OCI-LY1 (cell line): Measurements from ENCODE around the gene STK16.

Experiments used
- H2AFZ ChIP-seq: fragments of 200-600 bp; sonication (generic), shearing (Covaris generic); 2 replicates; pipeline ENCODE4 v1.6.0; 2014; ENCODE audit warnings: antibody characterized with exemption, mild to moderate bottlenecking, low read length
- H3F3A ChIP-seq: fragments of 200-600 bp; sonication (generic), shearing (Covaris generic); 2 replicates; pipeline ENCODE4 v1.6.0; 2014; ENCODE audit warnings: mild to moderate bottlenecking, antibody characterized with exemption, low read length, moderate library complexity; ENCODE audit not compliant: insufficient read depth
- H3K27ac ChIP-seq: fragments of 200-600 bp; sonication (generic); 2 replicates; pipeline ENCODE4 v1.5.1; 2014; ENCODE audit warnings: low read length, mixed run types, mild to moderate bottlenecking, low read depth; ENCODE audit not compliant: poor library complexity, severe bottlenecking
- H3K27me3 ChIP-seq: fragments of 200-600 bp; sonication (generic); 2 replicates; pipeline ENCODE4 v1.6.0; 2014; ENCODE audit warnings: antibody characterized with exemption, mild to moderate bottlenecking, low read length, moderate library complexity; ENCODE audit not compliant: insufficient read depth
- H3K36me3 ChIP-seq: fragments of 200-600 bp; sonication (generic); 2 replicates; pipeline ENCODE4 v1.6.1; 2014; ENCODE audit warnings: mild to moderate bottlenecking, antibody characterized with exemption, low read length, moderate library complexity, mixed read lengths; ENCODE audit not compliant: insufficient read depth
- H3K4me1 ChIP-seq: fragments of 200-600 bp; sonication (generic); 2 replicates; pipeline ENCODE4 v1.5.1; 2014; ENCODE audit warnings: mild to moderate bottlenecking, low read length, moderate library complexity; ENCODE audit not compliant: insufficient read depth, severe bottlenecking
- H3K4me2 ChIP-seq: fragments of 200-600 bp; sonication (generic), shearing (Covaris generic); 2 replicates; pipeline ENCODE4 v1.6.1; 2014; ENCODE audit warnings: low read length
- H3K4me3 ChIP-seq: fragments of 200-600 bp; sonication (generic); 2 replicates; pipeline ENCODE4 v1.5.1; 2014; ENCODE audit warnings: low read length, low read depth, mild to moderate bottlenecking, mixed read lengths; ENCODE audit not compliant: poor library complexity, severe bottlenecking
- H3K79me2 ChIP-seq: fragments of 200-600 bp; shearing (Covaris generic); 2 replicates; pipeline ENCODE4 v1.6.1; 2016; ENCODE audit warnings: mixed run types, low read length, mixed read lengths; ENCODE audit not compliant: insufficient read depth
- H3K9ac ChIP-seq: fragments of 200-600 bp; sonication (generic), shearing (Covaris generic); 2 replicates; pipeline ENCODE4 v1.6.1; 2014; ENCODE audit warnings: mild to moderate bottlenecking, low read length, mixed read lengths
- H3K9me2 ChIP-seq: fragments of 200-600 bp; sonication (generic), shearing (Covaris generic); 2 replicates; pipeline ENCODE4 v1.6.1; 2014; ENCODE audit warnings: low read depth, mild to moderate bottlenecking, low read length, mixed read lengths
- H3K9me3 ChIP-seq: fragments of 200-600 bp; shearing (Covaris generic); 2 replicates; pipeline ENCODE4 v1.6.1; 2014; ENCODE audit warnings: low read length, mixed read lengths
- H4K20me1 ChIP-seq: fragments of 200-600 bp; sonication (generic), shearing (Covaris generic); 2 replicates; pipeline ENCODE4 v1.6.0; 2016; ENCODE audit warnings: mild to moderate bottlenecking, low read length; ENCODE audit not compliant: insufficient read depth
- EZH2 ChIP-seq: fragments of 200-600 bp; sonication (generic), shearing (Covaris generic); IDR thresholded peaks from 2 replicates; pipeline ENCODE4 v1.8.0; 2017; ENCODE audit warnings: borderline replicate concordance, mixed run types, mild to moderate bottlenecking, antibody characterized with exemption, low read length, moderate library complexity, mixed read lengths
- TF ChIP-seq, protein P1 (sequence below): fragments of 200-600 bp; sonication (generic), shearing (Covaris generic); IDR thresholded peaks from 2 replicates; pipeline ENCODE4 v1.5.1; 2017; ENCODE audit warnings: mild to moderate bottlenecking, antibody characterized with exemption, low read length, moderate library complexity, mixed read lengths

STK16 gene

DNA sequence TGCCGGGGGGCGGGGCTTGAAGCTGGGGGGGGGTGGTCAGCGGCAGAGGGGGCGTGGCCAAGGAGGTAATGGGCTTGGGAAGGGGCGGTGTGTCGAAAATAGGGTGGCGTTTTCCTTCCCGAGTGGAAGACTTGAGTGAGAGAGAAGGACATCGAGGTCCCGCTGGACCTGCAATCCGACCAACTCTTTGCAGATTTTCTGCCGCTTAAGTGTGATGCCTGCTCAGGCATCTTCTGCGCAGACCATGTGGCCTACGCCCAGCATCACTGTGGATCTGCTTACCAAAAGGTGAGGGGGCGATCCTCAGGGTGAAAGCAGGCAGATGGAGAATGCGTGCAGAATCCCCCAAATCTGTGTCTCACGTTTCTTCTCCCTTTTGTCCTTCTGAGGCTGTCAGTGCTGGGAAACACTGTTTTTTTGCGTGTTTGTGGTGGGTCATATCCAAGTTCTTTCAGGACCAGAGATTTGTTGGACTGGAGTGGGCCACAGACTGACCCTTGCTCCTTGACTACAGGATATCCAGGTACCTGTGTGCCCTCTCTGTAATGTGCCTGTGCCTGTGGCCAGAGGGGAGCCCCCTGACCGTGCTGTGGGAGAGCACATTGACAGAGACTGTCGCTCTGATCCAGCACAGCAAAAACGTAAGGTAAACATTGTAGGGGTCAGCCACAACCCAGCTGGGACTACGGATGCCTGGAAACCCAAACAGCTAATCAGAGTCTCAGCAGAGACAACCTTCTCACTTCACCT, 38.0 kb upstream of the STK16 start:
- TF ChIP-seq, protein P1, sequence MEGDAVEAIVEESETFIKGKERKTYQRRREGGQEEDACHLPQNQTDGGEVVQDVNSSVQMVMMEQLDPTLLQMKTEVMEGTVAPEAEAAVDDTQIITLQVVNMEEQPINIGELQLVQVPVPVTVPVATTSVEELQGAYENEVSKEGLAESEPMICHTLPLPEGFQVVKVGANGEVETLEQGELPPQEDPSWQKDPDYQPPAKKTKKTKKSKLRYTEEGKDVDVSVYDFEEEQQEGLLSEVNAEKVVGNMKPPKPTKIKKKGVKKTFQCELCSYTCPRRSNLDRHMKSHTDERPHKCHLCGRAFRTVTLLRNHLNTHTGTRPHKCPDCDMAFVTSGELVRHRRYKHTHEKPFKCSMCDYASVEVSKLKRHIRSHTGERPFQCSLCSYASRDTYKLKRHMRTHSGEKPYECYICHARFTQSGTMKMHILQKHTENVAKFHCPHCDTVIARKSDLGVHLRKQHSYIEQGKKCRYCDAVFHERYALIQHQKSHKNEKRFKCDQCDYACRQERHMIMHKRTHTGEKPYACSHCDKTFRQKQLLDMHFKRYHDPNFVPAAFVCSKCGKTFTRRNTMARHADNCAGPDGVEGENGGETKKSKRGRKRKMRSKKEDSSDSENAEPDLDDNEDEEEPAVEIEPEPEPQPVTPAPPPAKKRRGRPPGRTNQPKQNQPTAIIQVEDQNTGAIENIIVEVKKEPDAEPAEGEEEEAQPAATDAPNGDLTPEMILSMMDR, result no peak
- no peak for TF ChIP-seq EZH2
- Histone ChIP-seq H2AFZ (no peak overlapping the region), H3K4me1 (peaks cover 21% of the 10 kb centered on the region)

DNA sequence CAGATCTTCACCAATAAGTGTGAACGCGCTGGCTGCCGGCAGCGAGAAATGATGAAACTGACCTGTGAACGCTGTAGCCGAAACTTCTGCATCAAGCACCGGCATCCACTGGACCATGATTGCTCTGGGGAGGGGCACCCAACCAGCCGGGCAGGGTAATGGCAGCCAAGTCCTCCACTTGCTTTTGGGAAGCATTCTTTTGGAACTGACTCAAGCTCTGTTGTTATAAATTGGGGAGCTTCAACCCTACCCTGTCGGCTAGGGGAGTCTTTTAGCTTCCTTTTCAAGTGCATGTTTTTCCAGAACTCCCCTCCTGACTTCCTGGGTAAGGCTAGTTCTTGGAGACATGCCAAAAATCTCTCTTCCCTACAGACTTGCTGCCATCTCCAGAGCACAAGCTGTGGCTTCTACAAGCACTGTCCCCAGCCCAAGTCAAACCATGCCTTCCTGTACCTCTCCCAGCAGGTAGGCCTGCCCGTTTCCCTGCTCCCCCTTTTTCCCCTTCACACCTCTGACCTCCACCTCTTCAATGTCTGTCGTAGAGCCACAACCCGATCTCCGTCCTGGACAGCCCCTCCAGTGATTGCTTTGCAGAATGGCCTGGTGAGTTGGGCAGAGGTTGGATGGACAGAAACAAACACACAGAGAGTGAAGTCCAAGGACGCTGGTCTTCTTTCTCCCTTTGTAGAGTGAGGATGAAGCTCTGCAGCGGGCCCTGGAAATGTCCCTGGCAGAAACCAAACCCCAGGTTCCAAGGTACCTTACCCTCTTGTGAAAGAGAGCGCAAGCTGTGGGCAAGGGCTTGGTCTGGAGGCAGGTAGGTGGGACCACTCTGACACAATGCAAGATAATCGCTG, 37.2 kb upstream of the STK16 start:
- peaks cover 51% of the 10 kb centered on the region for H3K36me3 ChIP-seq
- H3F3A ChIP-seq, result 0 out of 2 replicates have a peak, but pooled peaks cover 3% of the 10 kb centered on the region
- peaks cover 21% of the 10 kb centered on the region for H3K4me1 ChIP-seq
- peaks cover 6% of the 10 kb centered on the region; the same call in 1 of the 2 replicates for H3K9me3 ChIP-seq
- no peaks in the 10 kb centered on the region for H4K20me1 ChIP-seq
- peak overlapping the region; percentile 86 for H3K4me2 ChIP-seq
- H3K79me2 ChIP-seq, result no peaks in the 10 kb centered on the region
- H3K9me2 ChIP-seq, result no peaks in the 10 kb centered on the region
- H3K9ac ChIP-seq, result peak overlapping the region; percentile 82
- peak overlapping the region; percentile 55 for H3K27ac ChIP-seq
- no peaks in the 10 kb centered on the region for H3K27me3 ChIP-seq
- peak overlapping the region; percentile 70 for H3K4me3 ChIP-seq
- no peak overlapping the region for H2AFZ ChIP-seq
- TF ChIP-seq, protein P1, result no peak
- TF ChIP-seq EZH2, result no peak

More for the DNA sequence above, 38.0 kb upstream of the STK16 start:
- Histone ChIP-seq H3K27me3 (no peaks in the 10 kb centered on the region), H4K20me1 (no peaks in the 10 kb centered on the region), H3K9me3 (peaks cover 6% of the 10 kb centered on the region; the same call in 1 of the 2 replicates), H3K9me2 (no peaks in the 10 kb centered on the region), H3K4me3 (peak overlapping the region; percentile 70), H3F3A (0 out of 2 replicates have a peak, but pooled peaks cover 3% of the 10 kb centered on the region), H3K36me3 (peaks cover 43% of the 10 kb centered on the region), H3K4me2 (peak overlapping the region; percentile 86), H3K9ac (peak overlapping the region; percentile 82), H3K79me2 (no peaks in the 10 kb centered on the region), H3K27ac (peak overlapping the region; percentile 77)

DNA sequence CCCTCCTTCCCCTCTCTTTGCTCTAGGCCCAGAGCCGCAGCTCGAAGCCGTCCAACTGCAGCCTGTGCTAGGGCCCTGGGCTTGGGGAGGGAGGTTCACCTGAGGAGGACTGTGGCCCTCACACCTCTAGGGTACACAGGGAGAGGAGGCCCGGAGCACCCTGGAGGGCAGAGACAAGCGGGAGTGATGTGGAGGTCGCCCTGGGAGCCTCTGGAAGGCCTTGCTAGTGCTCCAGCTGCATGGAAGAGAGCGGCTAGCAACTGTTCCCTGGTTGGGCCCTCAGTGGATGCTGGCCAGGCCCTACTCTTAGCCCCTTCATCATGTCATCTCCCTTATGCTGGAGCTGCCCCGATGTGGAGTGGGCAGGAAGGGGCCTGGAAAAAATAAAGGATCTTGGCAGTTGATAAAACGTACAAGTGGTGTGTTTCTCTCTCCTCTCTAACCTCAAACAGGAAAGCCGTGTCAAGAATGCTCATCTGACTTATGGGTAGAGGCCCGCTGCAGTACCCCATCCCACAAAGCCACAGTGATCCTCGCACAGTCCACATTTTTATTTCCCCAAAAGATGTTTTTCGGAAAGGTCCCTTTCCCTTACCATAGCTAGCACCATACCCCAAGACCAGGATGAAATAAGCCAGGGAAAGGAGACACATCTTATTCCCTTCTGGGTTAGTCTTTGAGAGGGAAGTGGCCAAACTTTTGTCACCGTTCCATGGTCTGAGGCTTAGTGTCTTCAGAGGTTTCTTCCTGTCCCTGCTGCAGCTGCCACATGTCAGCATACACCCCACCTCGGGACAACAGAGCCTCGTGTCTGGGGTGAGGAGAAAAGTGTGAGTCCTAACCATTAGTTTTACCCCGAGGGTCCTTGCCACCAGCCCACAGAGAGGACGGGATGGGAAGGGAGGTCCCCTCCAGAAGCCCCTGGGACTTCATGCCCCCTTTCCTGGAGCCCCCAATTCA, 35.8 kb upstream of the STK16 start:
- TF ChIP-seq, protein P1, result no peak
- no peak for TF ChIP-seq EZH2
- Histone ChIP-seq H2AFZ (no peak overlapping the region), H3K4me2 (no peak overlapping the region), H3K27me3 (no peaks in the 10 kb centered on the region), H3K36me3 (peaks cover 65% of the 10 kb centered on the region), H3K4me1 (peaks cover 21% of the 10 kb centered on the region), H4K20me1 (no peaks in the 10 kb centered on the region), H3F3A (0 out of 2 replicates have a peak, but pooled peaks cover 3% of the 10 kb centered on the region), H3K79me2 (no peaks in the 10 kb centered on the region), H3K4me3 (no peak overlapping the region), H3K9ac (no peak overlapping the region; the same call in 1 of the 2 replicates), H3K27ac (no peak overlapping the region), H3K9me3 (peaks cover 6% of the 10 kb centered on the region; the same call in 1 of the 2 replicates), H3K9me2 (no peaks in the 10 kb centered on the region)
